Subcutaneous adipose tissue (tissue), 4 donors: Measurements from ENCODE around the gene MAGI2. TPM values are rescaled to one million over a fixed set of nuclear protein-coding genes. Genes with fewer than 3 reads are reported as not detected.

ENCODE experiments used
- CTCF ChIP-seq: fragments of 450-650 bp; IDR thresholded peaks from one replicate; pipeline ENCODE4 v1.5.1; 2016; ENCODE audit warnings: low read depth, mild to moderate bottlenecking, control low read depth, antibody characterized with exemption, moderate library complexity
- total RNA-seq, 4 donors: library from RNA; depleted of rRNA; stranded (reverse); fragments of >200 nt; gene quantifications; one replicate each; pipeline ENCODE4 v1.1.0, GENCODE V29; 2016

The MAGI2 gene
- total RNA-seq, 4 donors from 2014 or later = 13.7 to 22.9 (median 17.7) TPM

GRCh38 chr7:78179211-78179610 lies 1274.3 kb downstream of the MAGI2 start:
- TF ChIP-seq CTCF = no peak

- no peak for TF ChIP-seq CTCF
These were observed 1275.1 kb downstream of the MAGI2 start for GRCh38 chr7:78178319-78178718.

GRCh38 chr7:78176171-78176570 lies 1277.3 kb downstream of the MAGI2 start:
- TF ChIP-seq CTCF = no peak

- no peak for TF ChIP-seq CTCF
These were observed 1278.0 kb downstream of the MAGI2 start for GRCh38 chr7:78175330-78176100.

GRCh38 chr7:78173666-78174065 lies 1279.8 kb downstream of the MAGI2 start:
- TF ChIP-seq CTCF = no peak

- no peak for TF ChIP-seq CTCF
These were observed 1280.4 kb downstream of the MAGI2 start for GRCh38 chr7:78172933-78173591.

- no peak for TF ChIP-seq CTCF
These were observed 1281.2 kb downstream of the MAGI2 start for GRCh38 chr7:78172267-78172757.
